Central memory CD8-positive, alpha-beta T cell (primary cell): ENCODE measurements around the gene NEK6.
A peak's percentile ranks its signal among the peaks of the same experiment; 100 is the strongest.
"Not testable (repeated sequence)": the region's sequence is repeated elsewhere in the genome, so short reads cannot be mapped to it uniquely, and the experiment has no call there.

Experiments used
- ATAC-seq: fragments of 150-1000 bp; cut with Tn5 transposase; replicated peaks from 2 replicates; pipeline ENCODE4 v1.10.0; 2022; ENCODE audit warnings: mild to moderate bottlenecking, moderate FRiP score, moderate number of reproducible peaks; ENCODE audit not compliant: poor library complexity, severe bottlenecking; ENCODE audit errors: extremely low read depth
- DNase-seq, 2 donors: peaks; one replicate each; pipeline ENCODE4 v3.0.0; 2021; ENCODE audit warnings: low spot score in 2 of 2
- H3K27ac Mint-ChIP-seq: one replicate; pipeline ENCODE4 v1.8.0; 2022; ENCODE audit warnings: low read depth, mild to moderate bottlenecking, moderate library complexity, mixed read lengths
- H3K27me3 Mint-ChIP-seq: one replicate; pipeline ENCODE4 v1.8.0; 2022; ENCODE audit warnings: mixed read lengths
- H3K36me3 Mint-ChIP-seq: one replicate; pipeline ENCODE4 v1.8.0; 2022; ENCODE audit warnings: mild to moderate bottlenecking, moderate library complexity, mixed read lengths; ENCODE audit not compliant: insufficient read depth
- H3K4me1 Mint-ChIP-seq: one replicate; pipeline ENCODE4 v1.8.0; 2022; ENCODE audit warnings: mixed read lengths
- H3K4me3 Mint-ChIP-seq: one replicate; pipeline ENCODE4 v1.8.0; 2022; ENCODE audit warnings: mild to moderate bottlenecking, moderate library complexity, mixed read lengths
- H3K9me3 Mint-ChIP-seq: one replicate; pipeline ENCODE4 v1.8.0; 2022; ENCODE audit warnings: mixed read lengths

Gene NEK6

DNA sequence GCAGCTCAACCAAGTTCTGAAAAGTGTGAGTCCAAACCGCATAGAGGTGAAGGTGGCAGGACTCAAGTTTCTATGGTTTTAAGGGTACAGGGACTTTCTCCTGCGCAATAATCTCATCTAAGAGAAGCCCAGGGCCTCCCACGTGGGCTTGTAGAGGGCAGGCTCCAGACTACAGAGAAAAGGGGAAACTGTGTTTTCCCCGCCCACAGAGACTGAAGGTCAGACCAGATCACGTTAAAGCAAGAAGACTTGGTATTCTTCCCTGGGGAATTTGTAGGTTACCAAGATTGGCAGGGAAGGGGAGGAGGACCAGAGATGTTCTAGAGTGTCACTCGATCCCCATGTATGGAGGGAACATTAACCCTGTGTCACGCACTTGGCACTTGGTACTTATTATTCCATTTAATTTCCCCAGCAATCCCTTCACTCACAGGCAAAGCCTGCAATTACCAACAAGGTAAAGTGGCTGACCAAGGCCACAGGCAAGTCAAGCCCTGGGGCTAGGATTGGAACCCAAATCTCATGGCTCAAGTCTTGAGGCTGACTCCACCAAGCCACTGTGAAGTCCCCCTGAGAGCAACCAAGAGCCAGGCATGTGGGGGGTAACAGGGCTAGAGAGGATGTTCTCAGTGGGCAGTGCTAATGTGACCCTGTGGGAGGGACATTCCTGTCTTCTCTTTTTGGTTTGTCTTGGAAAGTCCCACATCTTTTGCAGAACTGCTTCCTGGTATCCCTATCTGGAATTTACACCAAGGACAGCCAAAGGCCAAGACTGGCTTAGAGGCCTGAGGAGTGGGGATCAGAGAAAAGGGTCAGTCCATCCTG is 18.3 kb upstream of the NEK6 start:
- no peak for DNase-seq
- H3K27me3 Mint-ChIP-seq: no peaks in the 10 kb centered on the region
- H3K4me3 Mint-ChIP-seq: peak overlapping the region; percentile 41
- H3K4me1 Mint-ChIP-seq: peaks cover 27% of the 10 kb centered on the region
- peaks cover 6% of the 10 kb centered on the region for H3K36me3 Mint-ChIP-seq
- ATAC-seq: peak; percentile 60
- H3K9me3 Mint-ChIP-seq: no peaks in the 10 kb centered on the region
- peak overlapping the region; percentile 55 for H3K27ac Mint-ChIP-seq

DNA sequence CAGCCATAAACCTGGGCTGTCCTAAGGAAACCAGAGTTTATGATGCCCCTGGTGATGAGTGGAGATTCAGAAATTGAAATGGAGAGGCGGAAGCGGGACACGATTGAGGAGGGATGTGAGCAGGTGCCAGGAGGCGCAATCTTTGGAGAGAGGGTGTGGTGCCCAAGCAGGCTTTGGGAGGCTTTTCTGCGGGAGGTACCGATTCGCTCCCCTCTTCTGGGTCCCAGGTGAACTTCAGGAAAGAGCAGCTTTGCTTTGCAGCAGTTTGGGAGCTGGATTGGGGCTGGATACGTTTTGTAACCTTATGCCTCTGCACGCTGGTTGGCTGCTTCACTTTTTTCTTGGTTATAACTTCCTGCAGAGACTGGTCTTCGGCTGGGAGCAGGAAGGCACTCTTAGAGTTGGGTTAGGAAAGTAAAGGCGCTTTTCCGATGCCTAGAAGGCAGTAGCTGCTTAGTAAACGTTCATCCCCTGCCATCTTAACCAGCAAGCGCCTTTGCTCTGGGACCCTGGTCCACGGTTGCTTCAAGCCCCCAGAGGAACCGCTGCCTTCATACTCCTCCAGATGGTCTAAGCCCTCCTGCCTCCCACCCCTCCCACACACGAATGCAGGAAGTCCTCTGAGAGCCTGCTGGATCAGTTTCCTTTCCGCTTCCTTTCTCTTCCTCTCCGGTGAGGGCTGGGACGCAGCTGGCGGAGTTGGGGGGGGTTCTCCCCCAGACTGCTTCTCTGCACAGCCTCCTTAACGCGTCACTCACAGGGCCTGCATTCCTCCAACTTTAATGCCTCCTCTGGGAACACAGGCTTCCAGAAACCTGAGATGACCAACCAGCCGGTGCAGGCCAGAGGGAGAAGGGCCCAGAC is 15.2 kb upstream of the NEK6 start:
- Mint-ChIP-seq H3K9me3 (no peaks in the 10 kb centered on the region), H3K36me3 (peaks cover 4% of the 10 kb centered on the region), H3K4me1 (peaks cover 30% of the 10 kb centered on the region), H3K27ac (no peak overlapping the region), H3K27me3 (no peaks in the 10 kb centered on the region), H3K4me3 (no peak overlapping the region)
- ATAC-seq: no peak
- DNase-seq: no peak

DNA sequence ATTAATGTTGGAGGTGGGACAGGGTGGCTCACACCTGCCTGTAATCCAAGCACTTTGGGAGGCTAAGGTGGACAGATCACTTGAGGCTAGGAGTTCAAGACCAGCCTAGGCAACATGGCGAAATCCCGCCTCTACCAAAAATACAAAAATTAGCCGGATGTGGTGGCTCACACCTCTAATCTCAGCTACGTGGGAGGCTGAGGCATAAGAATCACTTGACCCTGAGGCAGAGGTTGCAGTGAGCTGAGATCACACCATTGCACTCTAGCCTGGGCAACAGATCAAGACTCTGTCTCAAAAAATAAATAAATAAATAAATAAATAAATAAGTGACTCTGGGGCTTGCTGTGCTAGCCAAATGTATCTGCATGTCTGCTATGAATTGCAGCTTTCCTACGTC is 10.4 kb upstream of the NEK6 start:
- H3K27ac Mint-ChIP-seq, DNase-seq, H3K27me3 Mint-ChIP-seq, H3K9me3 Mint-ChIP-seq, H3K36me3 Mint-ChIP-seq, H3K4me1 Mint-ChIP-seq, H3K4me3 Mint-ChIP-seq, ATAC-seq: not testable (repeated sequence)

- DNase-seq (no peak), ATAC-seq (no peak)
- H3K27me3 Mint-ChIP-seq: no peaks in the 10 kb centered on the region
- H3K36me3 Mint-ChIP-seq: no peaks in the 10 kb centered on the region
- H3K4me1 Mint-ChIP-seq: peaks cover 8% of the 10 kb centered on the region
- no peaks in the 10 kb centered on the region for H3K9me3 Mint-ChIP-seq
- no peak overlapping the region for H3K27ac Mint-ChIP-seq
- no peak overlapping the region for H3K4me3 Mint-ChIP-seq
Measured at GRCh38 chr9:124248066-124248465, 9.7 kb upstream of the NEK6 start.

- Mint-ChIP-seq H3K9me3 (no peaks in the 10 kb centered on the region), H3K36me3 (no peaks in the 10 kb centered on the region), H3K27ac (no peak overlapping the region), H3K4me1 (peaks cover 10% of the 10 kb centered on the region), H3K27me3 (no peaks in the 10 kb centered on the region), H3K4me3 (no peak overlapping the region)
- no peak for DNase-seq
- no peak for ATAC-seq
Measured at GRCh38 chr9:124248960-124249359, 8.8 kb upstream of the NEK6 start.

- H3K36me3 Mint-ChIP-seq: no peaks in the 10 kb centered on the region
- no peak overlapping the region for H3K4me3 Mint-ChIP-seq
- peaks cover 22% of the 10 kb centered on the region for H3K4me1 Mint-ChIP-seq
- ATAC-seq (no peak), DNase-seq (no peak)
- H3K27me3 Mint-ChIP-seq: no peaks in the 10 kb centered on the region
- no peaks in the 10 kb centered on the region for H3K9me3 Mint-ChIP-seq
- no peak overlapping the region for H3K27ac Mint-ChIP-seq
Measured at GRCh38 chr9:124251204-124251603, 6.5 kb upstream of the NEK6 start.

DNA sequence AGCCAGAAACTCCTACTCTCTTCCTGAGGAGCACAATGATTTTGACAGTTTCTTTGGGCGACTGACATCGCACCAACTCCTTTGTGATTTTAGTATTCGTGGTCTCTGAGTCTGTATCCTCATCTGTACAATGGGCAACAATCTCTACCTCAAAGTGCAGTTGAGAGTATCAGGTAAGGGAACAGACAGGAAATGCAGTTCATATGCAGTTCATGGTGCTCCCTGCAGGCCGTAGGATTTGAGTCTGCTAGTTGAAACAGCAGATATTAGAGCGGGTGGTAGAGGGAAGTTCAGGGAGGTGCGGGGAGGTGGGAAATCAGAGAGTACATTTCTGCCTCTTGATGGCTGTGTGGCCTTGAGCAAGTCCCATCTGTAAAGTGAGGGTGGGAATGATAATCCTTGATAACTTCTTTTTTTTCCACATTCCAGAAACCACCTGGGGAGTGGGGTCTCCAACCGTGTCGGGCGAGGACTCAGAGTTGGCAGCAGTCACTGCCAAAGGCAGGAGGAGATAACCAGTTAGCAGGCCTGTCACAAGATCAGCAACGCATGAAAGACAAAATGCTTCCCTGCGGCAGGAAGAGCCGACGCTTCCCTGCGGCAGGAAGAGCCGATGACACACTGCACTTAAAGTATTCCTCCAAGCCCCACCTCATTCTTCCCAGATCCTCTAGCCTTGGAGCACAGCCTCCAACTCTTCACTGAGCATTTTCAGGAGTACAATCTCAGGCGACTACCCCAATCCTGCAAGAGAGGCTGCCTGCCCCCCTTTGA is 6.0 kb upstream of the NEK6 start:
- H3K36me3 Mint-ChIP-seq: no peaks in the 10 kb centered on the region
- DNase-seq: no peak
- no peaks in the 10 kb centered on the region for H3K9me3 Mint-ChIP-seq
- no peak overlapping the region for H3K27ac Mint-ChIP-seq
- ATAC-seq: no peak
- H3K4me3 Mint-ChIP-seq: no peak overlapping the region
- H3K27me3 Mint-ChIP-seq: no peaks in the 10 kb centered on the region
- peaks cover 23% of the 10 kb centered on the region for H3K4me1 Mint-ChIP-seq

GRCh38 chr9:124252878-124253277 is 4.9 kb upstream of the NEK6 start:
- H3K4me1 Mint-ChIP-seq: peaks cover 25% of the 10 kb centered on the region
- H3K27ac Mint-ChIP-seq, H3K9me3 Mint-ChIP-seq, ATAC-seq, DNase-seq, H3K4me3 Mint-ChIP-seq, H3K36me3 Mint-ChIP-seq, H3K27me3 Mint-ChIP-seq: not testable (repeated sequence)

- H3K4me1 Mint-ChIP-seq: peaks cover 35% of the 10 kb centered on the region
- no peak overlapping the region for H3K4me3 Mint-ChIP-seq
- H3K27ac Mint-ChIP-seq: no peak overlapping the region
- H3K9me3 Mint-ChIP-seq: no peaks in the 10 kb centered on the region
- DNase-seq (no peak), ATAC-seq (no peak)
- H3K36me3 Mint-ChIP-seq: peaks cover 3% of the 10 kb centered on the region
- H3K27me3 Mint-ChIP-seq: no peaks in the 10 kb centered on the region
Measured at GRCh38 chr9:124254261-124254682, 3.5 kb upstream of the NEK6 start.

DNA sequence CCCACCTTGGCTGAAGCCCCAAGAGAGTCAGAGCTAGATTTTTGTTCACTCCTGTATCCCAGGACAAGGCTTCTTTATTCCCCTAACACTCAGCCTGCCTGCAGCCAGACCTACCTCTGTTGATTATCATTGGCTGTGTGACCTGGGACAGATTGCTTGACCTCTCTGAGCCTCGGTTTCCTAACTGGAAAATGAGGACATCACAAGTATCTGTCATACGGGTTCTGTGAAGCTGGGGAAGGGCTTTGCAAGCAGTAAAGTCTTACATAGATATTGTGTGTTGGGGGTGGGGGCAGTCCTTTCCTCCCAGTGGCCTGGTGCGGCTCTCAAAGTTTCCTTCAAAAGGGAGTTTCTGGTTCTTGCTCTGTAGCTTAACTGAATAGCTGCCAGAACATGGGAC is 2.5 kb upstream of the NEK6 start:
- ATAC-seq (no peak), DNase-seq (no peak)
- Mint-ChIP-seq H3K27ac (no peak overlapping the region), H3K27me3 (no peaks in the 10 kb centered on the region), H3K4me3 (no peak overlapping the region), H3K9me3 (no peaks in the 10 kb centered on the region), H3K4me1 (peaks cover 41% of the 10 kb centered on the region), H3K36me3 (peaks cover 3% of the 10 kb centered on the region)

GRCh38 chr9:124256517-124257069 is 1.2 kb upstream of the NEK6 start:
- DNase-seq (no peak), ATAC-seq (no peak)
- Mint-ChIP-seq H3K9me3 (no peaks in the 10 kb centered on the region), H3K27me3 (no peaks in the 10 kb centered on the region), H3K27ac (peak overlapping the region; percentile 96), H3K4me3 (peak overlapping the region; percentile 96), H3K36me3 (peaks cover 3% of the 10 kb centered on the region), H3K4me1 (peaks cover 53% of the 10 kb centered on the region)
